Esophagus muscularis mucosa (tissue), 3 donors: Measurements from ENCODE around the gene TSR1.

Experiments used
- EP300 ChIP-seq: sonication (generic); formaldehyde crosslinking; IDR thresholded peaks from one replicate; pipeline ENCODE4 v1.6.1; 2017; ENCODE audit warnings: antibody characterized with exemption
- POLR2AphosphoS5 ChIP-seq, 2 donors: sonication (generic); formaldehyde crosslinking; IDR thresholded peaks; one replicate each; pipeline ENCODE4 v1.6.1; 2017; ENCODE audit warnings: antibody characterized with exemption in 2 of 2

DNA sequence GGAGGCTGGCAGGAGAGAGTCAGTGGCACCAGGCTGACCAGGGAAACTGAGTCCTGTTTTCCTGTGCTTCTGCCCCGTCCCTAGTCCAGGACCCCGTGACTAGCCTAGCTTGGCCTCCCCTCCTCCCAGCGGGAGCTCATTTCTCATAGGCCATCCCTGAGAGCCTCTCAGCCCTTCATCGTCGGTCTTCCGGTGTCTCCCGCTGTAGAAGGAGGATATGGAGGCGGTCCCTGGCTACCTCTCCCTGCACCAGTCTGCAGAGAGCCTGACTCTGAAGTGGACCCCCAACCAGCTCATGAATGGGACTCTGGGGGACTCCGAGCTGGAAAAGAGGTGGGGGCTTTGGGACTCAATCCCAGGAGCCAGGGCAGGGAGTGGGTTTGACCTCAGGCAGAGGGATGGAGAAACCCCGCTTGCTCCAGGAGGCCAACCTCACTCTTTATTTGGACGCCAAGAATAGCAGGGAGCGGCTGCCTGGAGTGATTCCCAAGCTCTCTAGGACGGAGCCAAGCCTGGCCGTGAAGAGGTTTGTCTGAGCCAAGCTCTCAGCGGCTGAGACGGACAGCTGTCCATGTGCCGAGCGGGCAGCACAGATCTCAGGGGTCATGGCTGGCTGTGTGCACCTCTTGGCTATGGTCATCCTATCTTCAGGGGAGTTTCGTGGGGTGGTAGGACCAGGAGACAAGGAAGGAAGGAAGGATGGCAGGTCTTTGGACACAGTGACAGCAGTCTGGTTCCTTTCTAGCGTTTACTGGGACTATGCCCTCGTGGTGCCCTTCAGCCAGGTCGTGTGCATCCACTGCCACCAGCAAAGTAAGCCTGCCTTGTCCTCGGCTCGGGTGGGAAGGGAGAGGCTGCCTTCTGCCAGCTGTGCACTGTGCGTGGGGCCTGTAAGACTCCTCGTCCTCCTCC is 27.9 kb upstream of the TSR1 start:
- no peak for TF ChIP-seq POLR2AphosphoS5 (IDR thresholded peaks at IDR 0.05)
- no peak for TF ChIP-seq EP300
